GM18951 (cell line): Measurements from ENCODE around the gene TSPAN15.

ENCODE experiments used
- POLR2A ChIP-seq: IDR thresholded peaks from 4 replicates; pipeline ENCODE4 v1.6.1; 2011; ENCODE audit warnings: mild to moderate bottlenecking; ENCODE audit not compliant: insufficient read length, insufficient read depth; ENCODE audit errors: extremely low read depth
- in situ Hi-C: fragments of 300-500 bp; cut with MboI; formaldehyde crosslinking; loops from one replicate; pipeline ENCODE4 v1.12.0; 2022; ENCODE audit warnings: low sequenced_read_pairs, mixed read lengths, inconsistent platforms; ENCODE audit not compliant: unreplicated experiment

TSPAN15 gene

DNA sequence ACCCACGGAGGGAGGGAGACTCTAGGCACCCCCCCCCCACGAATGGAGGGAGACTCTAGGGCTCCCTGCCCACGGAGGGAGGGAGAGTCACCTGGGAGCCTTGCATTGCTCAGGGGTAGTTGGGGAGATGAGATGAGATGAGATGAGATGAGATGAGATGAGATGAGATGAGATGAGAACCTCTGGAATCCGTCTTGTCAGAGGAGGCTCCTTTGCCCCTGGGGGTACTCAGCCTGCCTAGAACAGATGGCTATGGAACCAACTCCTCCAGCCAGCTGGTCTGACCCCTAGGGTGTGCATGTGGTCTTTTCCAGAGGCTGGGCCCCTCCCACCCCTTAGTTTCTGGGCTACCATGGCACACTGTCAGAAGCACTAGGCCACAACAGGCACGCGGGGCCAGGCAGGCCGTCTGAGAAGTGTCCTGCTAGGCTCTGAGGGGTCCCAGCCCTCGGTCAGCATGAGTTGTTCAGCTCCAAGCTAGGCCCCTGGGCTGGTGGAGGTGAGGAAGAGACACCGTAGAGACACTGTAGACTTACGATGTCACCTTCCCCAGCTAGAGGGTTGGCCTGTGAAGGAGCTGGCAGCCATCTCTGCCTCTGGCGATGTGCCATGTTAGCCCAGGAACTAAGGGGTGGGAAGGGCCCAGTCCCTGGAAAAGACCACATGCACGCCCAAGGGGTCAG, 8.8 kb downstream of the TSPAN15 start:
- no peak for TF ChIP-seq POLR2A
- in situ Hi-C loops: no loop called here

DNA sequence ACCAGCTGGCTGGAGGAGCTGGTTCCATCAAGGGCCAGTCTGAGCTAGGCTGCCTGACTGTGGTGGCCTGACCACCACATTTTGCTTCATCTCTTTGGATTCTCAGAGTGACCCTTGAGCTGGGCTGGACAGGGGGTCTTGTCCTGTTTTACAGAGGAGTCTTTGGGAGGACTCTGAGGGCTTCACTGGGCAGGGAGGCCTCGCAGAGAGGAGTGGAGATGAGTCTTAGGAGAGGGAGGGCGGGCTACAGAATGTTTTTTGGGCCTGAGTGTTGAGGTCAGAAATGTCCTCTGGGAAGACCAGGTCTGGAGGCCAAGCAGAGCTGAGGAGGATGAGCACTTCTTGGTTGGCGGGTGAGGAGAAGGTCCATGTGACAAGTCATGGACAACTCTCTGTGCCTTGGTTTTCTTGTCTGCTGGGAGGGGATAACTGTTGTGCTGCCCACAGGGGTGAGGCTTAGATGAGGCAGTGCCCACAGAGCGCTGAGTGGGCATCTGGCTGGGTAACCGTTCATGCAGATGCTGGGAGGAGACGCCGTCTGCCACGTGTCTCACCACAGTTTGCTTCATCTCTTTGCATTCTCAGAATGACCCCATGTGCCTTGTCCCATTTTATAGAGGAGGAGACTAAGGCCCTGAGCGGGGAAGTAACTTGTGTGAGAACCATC, 9.4 kb downstream of the TSPAN15 start:
- in situ Hi-C loops: no loop called here
- TF ChIP-seq POLR2A: no peak

- in situ Hi-C loops: no loop called here
- TF ChIP-seq POLR2A: no peak
Measured at GRCh38 chr10:69461243-69462025, 10.2 kb downstream of the TSPAN15 start.

DNA sequence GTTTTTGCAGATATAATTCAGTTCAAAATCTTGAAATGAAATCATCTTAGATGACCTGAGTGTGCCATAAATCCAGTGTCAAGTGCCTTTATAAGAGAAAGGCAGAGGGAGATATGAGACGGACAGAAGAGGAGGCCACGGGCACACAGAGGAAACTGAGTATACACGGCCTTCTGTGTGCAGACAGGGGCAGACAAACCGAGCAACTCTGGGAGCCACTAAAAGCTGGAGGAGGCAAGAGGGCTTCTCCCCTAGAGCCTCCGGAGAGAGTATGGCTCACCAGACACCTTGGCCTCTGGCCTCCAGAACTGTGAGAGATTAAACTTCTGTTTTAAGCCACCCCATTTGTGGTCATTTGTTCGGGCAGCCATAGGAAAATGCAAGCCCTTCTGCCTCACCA, 12.6 kb downstream of the TSPAN15 start:
- TF ChIP-seq POLR2A: no peak
- in situ Hi-C loops: no loop called here

GRCh38 chr10:69464401-69464800, 13.1 kb downstream of the TSPAN15 start:
- in situ Hi-C loops: no loop called here
- no peak for TF ChIP-seq POLR2A

DNA sequence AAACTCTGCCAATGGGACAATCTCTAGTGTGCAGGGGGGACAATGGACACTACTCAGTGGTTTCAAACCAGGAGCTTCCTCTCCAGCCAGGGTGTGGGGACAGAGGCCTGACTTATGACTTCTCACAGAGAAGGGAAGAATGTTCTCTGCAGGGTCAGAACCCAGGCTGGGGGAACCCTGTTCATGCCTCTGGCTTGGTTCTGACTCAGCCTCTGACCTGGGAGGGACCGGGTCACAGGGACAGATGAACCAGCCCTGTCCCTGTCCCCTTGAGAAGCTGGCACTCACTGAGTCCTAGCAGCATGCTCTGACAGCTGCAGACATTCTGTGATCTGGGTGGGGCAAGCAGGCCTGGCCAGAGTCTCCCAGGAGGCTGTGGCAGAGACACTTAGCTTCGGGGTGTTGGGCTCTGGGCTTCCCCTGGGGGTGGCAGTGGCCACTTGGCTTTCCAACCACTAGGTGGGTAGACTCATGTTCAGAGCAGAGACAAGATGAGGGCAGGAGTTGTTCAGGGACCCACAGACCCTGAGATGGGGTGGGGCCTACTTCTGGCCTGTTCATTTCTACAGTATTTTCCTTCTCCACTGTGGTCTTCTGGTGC, 13.6 kb downstream of the TSPAN15 start:
- in situ Hi-C loops: no loop called here
- no peak for TF ChIP-seq POLR2A

DNA sequence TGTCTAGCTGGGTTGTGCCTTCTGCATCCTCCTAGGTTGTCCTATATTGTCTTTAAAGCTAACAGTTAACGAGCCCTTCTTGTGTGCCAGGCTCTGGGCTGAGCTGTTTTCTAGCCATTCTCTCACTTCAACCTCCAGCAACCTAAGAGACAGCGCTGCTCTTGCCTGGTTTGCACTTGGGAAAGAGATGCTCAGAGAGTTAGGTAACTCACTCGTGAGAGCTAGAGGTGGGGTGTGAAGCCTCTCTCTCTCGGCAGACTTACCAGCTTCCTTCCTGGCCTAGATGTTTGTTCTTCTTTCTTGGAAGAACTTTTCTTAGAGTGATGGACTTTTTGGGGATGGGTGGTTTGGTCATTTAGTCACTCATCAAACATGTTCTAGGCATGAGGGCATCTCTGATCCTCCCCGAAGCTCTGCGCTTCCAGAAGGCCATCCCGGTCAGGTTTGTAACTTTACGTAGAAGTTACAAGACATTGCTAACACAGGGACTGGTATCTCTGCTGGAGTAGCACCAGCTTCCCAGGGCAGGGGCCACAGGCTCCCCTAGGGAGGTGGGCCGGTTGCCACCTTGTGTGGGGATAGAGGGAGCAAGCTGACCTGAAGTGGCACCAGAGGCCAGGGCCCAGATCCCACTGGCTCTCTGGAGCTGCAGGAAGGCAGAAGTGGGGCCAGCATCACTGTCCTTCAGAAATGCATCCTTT, 14.3 kb downstream of the TSPAN15 start:
- in situ Hi-C loops: no loop called here
- TF ChIP-seq POLR2A: no peak

- in situ Hi-C loops: no loop called here
- TF ChIP-seq POLR2A: no peak
Measured at GRCh38 chr10:69466158-69466490, 14.9 kb downstream of the TSPAN15 start.

DNA sequence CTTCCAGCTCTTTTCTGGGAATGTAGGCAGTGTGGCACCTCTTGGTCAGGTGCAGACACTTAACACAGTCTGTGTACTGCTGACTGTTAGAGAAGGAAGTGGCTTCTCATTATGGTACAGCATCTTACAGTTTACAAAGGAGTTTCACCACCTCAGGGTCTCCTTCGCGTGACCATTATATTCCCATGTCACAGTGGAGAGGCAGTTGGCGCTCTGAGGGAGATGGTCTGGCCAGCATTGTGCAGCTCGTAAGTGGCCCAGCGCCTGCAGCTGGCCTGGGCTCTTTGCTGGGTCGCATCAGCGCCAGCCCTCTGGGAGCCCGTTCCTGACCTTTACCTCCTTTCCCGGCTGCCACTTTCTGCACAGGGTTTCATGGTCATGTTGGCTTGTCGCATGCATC, 15.4 kb downstream of the TSPAN15 start:
- in situ Hi-C loops: no loop called here
- TF ChIP-seq POLR2A: no peak

- in situ Hi-C loops: no loop called here
- TF ChIP-seq POLR2A: no peak
Measured at GRCh38 chr10:69467928-69468750, 16.9 kb downstream of the TSPAN15 start.

DNA sequence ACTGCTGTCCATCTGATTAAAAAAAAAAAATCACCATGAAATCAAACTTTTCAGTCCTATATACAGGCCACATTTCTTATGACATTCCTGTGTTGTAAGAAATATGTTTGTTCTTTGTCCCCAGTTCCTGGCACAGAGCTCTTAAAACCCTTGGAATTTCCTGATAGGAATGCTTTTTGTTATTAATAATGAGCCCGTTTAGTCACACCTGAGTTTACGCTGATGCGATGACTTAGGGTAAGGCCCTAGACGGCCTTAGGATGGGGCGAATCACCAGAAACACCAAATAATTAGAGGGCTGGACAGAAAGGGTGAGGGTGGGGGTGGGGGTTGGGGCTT, 17.5 kb downstream of the TSPAN15 start:
- no peak for TF ChIP-seq POLR2A
- in situ Hi-C loops: no loop called here

- in situ Hi-C loops: no loop called here
- TF ChIP-seq POLR2A: no peak
Measured at GRCh38 chr10:69469976-69470375, 18.7 kb downstream of the TSPAN15 start.
